CD4-positive, alpha-beta T cell treated with Interleukin-21 for 1 hour (primary cell): ENCODE data around the gene TMC2.
A peak's percentile ranks its signal among the peaks of the same experiment; 100 is the strongest.
"Not testable (repeated sequence)": the region's sequence is repeated elsewhere in the genome, so short reads cannot be mapped to it uniquely, and the experiment has no call there.

Source experiments
- DNase-seq: peaks from one replicate; pipeline ENCODE4 v3.0.0-alpha.2; 2020

TMC2 gene

GRCh38 chr20:2536560-2536986 is at the start of gene TMC2:
Gene TMC2, plus strand, starts transcription at chr20:2536573. Its CDS starts 49 bp downstream, at chr20:2536622.
- DNase-seq = no peak

- not testable (repeated sequence) for DNase-seq
These were observed 33.5 kb upstream of the TMC2 start for GRCh38 chr20:2502808-2503384.

DNA sequence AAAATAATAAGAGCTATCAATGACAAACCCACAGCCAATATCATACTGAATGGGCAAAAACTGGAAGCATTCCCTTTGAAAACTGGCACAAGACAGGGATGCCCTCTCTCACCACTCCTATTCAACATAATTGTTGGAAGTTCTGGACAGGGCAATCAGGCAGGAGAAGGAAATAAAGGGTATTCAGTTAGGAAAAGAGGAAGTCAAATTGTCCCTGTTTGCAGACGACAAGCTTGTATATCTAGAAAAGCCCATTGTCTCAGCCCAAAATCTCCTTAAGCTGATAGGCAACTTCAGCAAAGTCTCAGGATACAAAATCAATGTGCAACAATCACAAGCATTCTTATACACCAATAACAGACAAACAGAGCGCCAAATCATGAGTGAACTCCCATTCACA is 31.6 kb upstream of the TMC2 start:
- DNase-seq = not testable (repeated sequence)

DNA sequence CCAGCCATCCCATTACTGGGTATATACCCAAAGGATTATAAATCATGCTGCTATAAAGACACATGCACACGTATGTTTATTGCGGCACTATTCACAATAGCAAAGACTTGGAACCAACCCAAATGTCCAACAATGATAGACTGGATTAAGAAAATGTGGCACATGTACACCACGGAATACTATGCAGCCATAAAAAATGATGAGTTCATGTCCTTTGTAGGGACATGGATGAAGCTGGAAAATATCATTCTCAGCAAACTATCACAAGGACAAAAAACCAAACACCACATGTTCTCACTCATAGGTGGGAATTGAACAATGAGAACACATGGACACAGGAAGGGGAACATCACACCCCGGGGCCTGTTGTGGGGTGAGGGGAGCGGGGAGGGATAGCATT is 29.9 kb upstream of the TMC2 start:
- DNase-seq = not testable (repeated sequence)

DNA sequence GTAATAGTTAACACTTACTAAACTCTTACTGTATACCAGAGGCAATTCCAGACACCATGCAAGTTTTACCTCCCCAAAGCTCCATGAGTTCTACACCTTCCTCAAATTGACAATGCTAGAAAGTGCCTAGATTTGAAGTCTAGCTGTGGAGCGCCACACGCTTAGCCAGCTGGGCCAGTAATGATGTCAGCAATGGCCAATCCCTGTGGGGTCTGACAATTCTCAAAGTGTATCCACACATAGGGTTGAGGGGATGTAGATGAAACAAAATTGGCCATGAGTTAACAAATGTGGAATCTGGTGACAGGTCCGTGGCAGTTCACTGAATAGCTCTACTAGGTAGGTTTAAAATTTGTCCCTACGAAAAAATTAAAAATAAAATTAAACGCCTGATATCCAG is 28.9 kb upstream of the TMC2 start:
- no peak for DNase-seq

DNA sequence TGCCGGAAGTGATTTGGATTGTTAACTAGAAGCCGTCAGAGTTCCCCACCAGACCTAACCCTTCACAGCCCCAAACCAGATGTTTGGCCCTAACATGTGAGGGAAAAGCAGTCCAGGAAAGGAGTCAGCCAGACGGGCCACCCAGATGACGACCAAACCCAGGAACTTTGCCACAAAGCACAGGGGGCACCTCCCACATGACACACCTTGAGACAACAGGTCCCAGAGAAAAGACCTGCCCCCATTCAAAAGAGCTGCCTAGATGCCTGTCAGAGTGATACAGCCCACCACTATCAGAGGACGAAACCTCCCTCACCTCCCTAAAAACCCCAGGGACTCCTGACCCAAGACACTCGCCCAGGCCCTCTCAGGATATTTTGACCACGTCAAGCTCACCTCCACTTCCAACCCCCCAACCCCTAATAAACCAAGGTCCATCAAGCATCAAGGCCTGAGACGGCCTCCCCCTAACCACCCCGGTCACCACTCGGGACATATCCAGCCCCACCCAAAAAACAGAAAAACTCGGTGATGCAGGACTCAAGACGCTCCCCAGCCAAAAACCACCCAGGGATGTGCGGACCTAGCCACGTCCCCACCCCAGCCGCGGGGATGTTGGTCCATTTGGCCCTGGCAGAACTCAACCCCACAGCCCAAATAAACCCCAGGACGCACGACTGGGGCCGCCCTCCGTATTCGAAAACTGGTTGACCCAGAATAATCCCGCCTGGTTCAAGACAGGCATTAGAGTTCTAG is 28.3 kb upstream of the TMC2 start:
- no peak for DNase-seq

DNA sequence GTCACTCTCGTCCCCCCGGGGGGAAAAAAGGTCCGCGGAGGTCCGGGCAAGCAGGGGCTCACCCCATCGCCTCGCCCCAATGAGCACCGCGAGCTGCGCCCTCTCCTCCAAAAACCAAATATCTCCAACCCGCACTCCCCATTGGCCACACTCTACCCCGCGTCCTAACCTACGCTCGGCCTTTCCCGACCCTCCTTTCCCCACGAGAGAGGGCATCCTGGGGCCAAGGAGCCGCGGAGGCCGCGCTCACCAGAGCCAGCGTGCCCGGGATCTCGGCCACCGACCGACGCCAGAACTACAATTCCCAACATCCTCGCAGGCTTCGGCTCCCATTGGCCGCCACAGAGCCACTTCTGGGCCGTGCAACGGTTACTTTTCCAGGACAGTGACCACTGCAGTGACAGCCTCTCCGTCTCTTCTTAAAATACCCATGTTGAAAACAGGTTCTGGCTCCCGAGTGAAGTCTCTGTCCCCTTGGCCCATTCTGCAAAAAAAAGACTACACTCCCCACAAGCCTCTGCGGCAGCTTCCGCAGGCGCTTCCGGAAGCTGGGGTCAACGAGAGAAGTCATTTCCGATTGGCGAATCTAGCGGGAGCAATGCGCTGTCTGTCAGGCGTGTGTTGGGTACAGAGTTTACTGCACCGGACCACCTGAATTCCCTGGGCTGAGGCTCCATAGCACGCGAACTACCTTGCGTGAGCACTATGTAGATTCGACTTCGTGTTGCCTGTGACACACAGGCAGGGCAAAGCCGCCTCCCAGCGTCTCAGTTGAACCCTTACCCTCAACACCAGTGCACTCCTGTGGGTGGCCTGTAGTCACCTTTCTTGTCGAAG is 27.5 kb upstream of the TMC2 start, which contains the start of gene ZNF343:
Gene ZNF343 (minus strand): TSS at position 285 of the 837 bp plus-strand sequence. CDS start 15,020 bp downstream, outside the sequence.
- peak; percentile 81 for DNase-seq

DNA sequence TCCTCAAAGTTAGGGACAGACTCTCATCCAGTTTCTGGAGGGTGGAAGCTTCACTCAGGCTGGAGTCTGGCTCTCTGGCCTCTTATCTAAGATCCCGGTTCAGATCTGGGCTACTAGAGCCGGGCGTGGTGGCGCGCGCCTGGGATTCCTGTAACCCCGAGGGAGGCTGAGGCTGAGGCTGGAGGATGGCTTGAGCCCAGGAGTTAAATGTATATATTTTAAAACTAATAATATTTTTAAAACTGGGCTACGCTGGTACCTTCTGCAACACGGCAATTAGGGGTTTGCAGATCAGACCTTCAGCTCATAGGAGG is 26.9 kb upstream of the TMC2 start:
- no peak for DNase-seq

DNA sequence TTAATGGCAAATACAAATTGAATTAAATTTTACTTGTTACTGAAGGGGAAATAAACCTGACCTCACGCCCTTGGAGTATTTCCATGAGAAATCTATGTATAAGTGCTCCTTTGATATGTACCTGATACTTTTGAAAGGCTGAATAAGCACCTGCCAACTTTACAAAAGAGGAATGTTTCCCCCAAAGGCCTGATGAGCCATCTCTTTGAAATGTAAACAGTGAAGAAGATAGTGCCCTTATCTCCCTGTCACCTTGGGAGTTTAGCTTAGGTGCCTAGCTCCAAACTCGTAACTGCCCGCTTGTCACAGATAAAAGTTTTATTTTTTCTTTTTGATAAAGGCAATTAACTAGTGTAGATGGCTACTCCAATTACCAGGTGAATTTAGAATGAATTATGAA is 26.6 kb upstream of the TMC2 start:
- no peak for DNase-seq

- no peak for DNase-seq
These were observed 21.2 kb upstream of the TMC2 start for GRCh38 chr20:2515203-2515602.

GRCh38 chr20:2516399-2516798 is 20.0 kb upstream of the TMC2 start:
- no peak for DNase-seq

DNA sequence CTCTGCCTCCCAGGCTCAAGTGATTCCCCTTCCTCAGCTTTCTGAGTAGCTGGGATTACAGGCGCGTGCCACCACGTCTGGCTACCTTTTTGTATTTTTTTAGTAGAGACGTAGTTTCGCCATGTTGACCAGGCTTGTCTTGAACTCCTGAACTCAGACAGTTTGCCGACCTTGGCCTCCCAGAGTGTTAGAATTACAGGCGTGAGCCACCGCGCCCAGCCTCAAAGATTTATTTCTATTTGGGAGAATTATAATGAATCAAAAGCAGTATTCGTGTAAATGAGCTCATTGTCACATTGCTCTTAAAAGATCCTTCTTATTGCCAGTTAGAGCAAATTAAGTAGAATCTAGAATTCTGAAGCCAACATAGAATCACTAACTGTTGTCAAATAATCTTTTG is 18.3 kb upstream of the TMC2 start:
- no peak for DNase-seq

DNA sequence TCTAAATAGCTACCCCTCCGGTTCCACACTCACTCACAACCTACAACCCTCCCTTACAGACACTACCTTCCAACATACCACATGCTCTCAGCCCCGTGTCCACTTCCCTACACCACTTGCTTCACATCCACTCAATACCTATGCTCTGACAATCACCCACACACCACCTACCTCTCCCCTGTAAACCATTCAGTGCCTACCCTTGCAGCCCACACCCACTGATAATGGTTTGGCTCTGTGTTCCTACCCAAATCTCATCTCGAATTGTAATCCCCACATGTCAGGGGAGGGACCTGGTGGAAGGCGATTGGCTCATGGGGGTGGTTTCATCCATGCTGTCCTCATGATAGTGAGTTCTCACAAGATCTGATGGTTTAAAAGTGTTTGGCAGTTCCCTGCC is 17.8 kb upstream of the TMC2 start:
- no peak for DNase-seq

GRCh38 chr20:2519115-2519809 is 17.1 kb upstream of the TMC2 start:
- no peak for DNase-seq

DNA sequence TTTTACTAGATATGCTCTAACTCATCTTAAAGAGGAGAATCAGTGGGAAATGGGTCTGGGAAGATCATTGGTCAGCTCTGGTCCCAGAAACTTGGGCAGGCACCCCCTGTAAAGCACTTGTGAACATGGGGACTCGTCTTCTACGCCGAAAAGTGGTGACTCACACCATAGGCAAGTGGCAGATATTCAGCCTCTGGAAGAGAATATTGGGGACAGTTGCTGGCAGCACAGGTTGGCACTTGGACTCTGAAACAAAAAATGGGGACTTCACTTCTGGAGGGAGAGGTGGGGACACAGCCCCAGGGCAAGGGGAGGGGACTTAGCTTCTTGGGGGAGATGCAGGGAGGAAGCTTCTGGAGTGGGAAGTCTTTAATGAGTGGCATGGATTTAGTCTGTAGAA is 15.8 kb upstream of the TMC2 start:
- DNase-seq = no peak

DNA sequence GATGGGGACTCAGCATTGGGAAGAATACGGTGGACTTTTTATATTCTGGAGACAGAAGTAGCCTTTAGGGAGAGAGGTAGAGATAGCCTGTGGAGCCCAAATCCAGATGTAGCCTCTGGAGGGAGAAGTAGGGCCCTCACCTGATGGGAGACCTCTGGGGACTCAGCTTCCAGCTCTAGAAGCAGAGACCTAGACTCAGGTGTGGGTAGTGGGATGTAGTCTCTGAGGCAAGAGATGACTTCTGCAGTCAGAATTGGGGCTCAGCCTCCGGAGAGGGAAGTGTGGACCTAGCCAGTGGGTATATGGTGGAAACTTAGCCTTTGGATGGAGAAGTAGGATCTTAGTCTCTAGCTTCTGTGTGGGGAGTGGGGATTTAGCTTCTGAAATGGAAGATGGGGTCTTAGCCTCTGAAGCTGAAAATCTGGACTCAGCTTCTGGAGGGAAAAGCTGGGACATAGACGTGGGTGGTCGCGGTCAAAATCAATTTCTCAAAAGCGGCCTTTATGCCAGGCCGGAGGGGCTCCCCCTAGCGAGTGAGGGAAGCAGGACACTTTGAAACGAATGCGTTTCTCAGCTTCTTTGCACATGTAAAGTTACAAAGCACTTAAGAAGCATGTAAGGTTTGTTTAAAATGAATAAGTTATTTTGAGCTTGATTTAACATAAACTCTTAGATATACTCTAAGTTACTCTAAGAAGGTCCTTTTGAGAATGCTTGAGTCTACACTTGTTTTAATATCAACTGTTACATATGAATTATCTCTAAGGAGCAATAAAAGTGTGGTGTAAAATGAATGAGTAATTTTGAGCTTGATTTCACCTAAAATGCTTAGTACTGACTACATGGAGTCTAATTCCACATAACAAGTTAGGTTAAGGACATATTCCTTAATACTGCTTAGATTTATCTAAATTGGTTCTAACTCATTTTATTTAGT is 14.7 kb upstream of the TMC2 start:
- DNase-seq = peak; percentile 60

- not testable (repeated sequence) for DNase-seq
These were observed 13.4 kb upstream of the TMC2 start for GRCh38 chr20:2522826-2523429.

DNA sequence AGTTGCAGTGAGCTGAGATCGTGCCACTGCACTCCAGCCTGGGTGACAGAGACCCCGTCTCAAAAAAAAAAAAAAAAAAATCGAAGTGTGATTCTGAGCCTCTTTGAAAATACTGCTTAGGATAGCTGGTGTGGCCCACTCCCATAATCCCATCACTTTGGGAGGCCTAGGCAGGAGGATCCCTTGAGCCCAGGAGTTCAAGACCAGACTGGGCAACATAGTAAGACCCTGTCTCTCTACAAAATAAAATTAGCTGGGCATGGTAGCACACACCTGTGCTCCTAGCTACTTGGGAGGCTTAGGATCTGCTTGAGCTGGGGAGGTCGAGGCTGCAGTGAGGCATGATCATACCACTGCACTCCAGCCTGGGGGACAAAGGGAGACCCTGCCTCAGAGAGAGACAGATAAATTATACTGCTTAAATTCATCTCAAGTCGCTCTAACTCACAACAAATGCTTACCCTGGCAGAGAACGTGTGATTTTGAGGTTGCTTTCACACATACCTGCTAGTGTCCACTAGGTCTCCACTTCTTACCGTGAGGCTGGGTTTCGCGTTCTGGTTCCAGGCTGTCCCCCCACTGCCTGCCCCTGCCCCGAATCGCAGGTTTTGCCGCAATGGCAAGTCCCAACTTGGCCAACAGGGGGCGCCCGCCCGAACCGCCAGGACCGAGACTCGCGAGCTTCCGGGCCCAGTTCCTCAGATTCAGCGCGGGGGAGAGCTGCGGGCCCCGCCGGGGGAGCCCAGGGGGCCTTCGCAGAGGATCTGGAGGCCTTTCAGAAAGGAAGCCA is 12.3 kb upstream of the TMC2 start:
- peak; percentile 90 for DNase-seq

GRCh38 chr20:2524709-2525506 is 11.5 kb upstream of the TMC2 start:
- peak; percentile 26 for DNase-seq

GRCh38 chr20:2526218-2526583 is 10.2 kb upstream of the TMC2 start:
- DNase-seq = not testable (repeated sequence)
